GM12872 (cell line): ENCODE measurements around the gene LRRC17.

Experiments used
- CTCF ChIP-seq: IDR thresholded peaks from 3 replicates; pipeline ENCODE4 v1.5.1; 2011; ENCODE audit warnings: low read depth, mild to moderate bottlenecking, low read length, moderate library complexity; ENCODE audit not compliant: insufficient read depth

The LRRC17 gene

GRCh38 chr7:102912742-102913141 lies at the start of gene LRRC17:
LRRC17 (plus strand) TSS chr7:102913000; CDS start chr7:102933914, 20,914 bp downstream.
- TF ChIP-seq CTCF: no peak

- no peak for TF ChIP-seq CTCF
Observed at GRCh38 chr7:102864958-102865357, 47.8 kb upstream of the LRRC17 start.

GRCh38 chr7:102866535-102867215 lies 46.1 kb upstream of the LRRC17 start:
- no peak for TF ChIP-seq CTCF

- TF ChIP-seq CTCF: no peak
Observed at GRCh38 chr7:102869195-102869594, 43.6 kb upstream of the LRRC17 start.

- TF ChIP-seq CTCF: no peak
Observed at GRCh38 chr7:102872460-102872859, 40.3 kb upstream of the LRRC17 start.

GRCh38 chr7:102873470-102874165 lies 39.2 kb upstream of the LRRC17 start:
- TF ChIP-seq CTCF: no peak

GRCh38 chr7:102874166-102874829 lies 38.5 kb upstream of the LRRC17 start:
- no peak for TF ChIP-seq CTCF
